Upper lobe of left lung (tissue), 6 donors: ENCODE results near the gene DIAPH2. TPM values are rescaled to one million over a fixed set of nuclear protein-coding genes. Genes with fewer than 3 reads are reported as not detected.
A peak's percentile ranks its signal among the peaks of the same experiment; 100 is the strongest.

Source experiments
- ATAC-seq, 2 donors: fragments of 200-7000 bp; cut with Tn5 transposase; one replicate each; pipeline ENCODE4 v1.9.1; 2022; ENCODE audit warnings: mild to moderate bottlenecking in 2 of 2, moderate library complexity in 2 of 2; ENCODE audit not compliant: low FRiP score in 2 of 2
- DNase-seq, 2 donors: peaks; one replicate each; pipeline ENCODE4 v3.0.0-alpha.2; 2019 to 2020
- H3K27ac ChIP-seq, 4 donors: fragments of 200-600 bp; sonication (generic); one replicate each; pipeline ENCODE4 v1.5.1; 2016 to 2019
- H3K27me3 ChIP-seq, 4 donors: fragments of 200-600 bp; sonication (generic); one replicate each; pipeline ENCODE4 v1.5.1; 2017 to 2019
- H3K36me3 ChIP-seq, 4 donors: fragments of 200-600 bp; sonication (generic); one replicate each; pipeline ENCODE4 v1.5.1; 2016 to 2019
- H3K4me1 ChIP-seq, 4 donors: fragments of 200-600 bp; sonication (generic); one replicate each; pipeline ENCODE4 v1.5.1; 2018 to 2019
- H3K4me3 ChIP-seq, 4 donors: fragments of 200-600 bp; sonication (generic); one replicate each; pipeline ENCODE4 v1.5.1; 2017 to 2019; ENCODE audit warnings: mild to moderate bottlenecking in 2 of 4, moderate library complexity in 1 of 4
- H3K9me3 ChIP-seq, 4 donors: fragments of 200-600 bp; sonication (generic); one replicate each; pipeline ENCODE4 v1.5.1; 2018 to 2019
- CTCF ChIP-seq, 6 experiments: fragments of 450-650 bp in 4 of 6; fragments of 200-600 bp in 2 of 6; sonication (generic) in 2 of 6; IDR thresholded peaks; one replicate each; pipeline ENCODE4 v1.5.1; 2016 to 2019; ENCODE audit warnings: antibody characterized with exemption in 6 of 6
- EP300 ChIP-seq, 4 donors: sonication (generic); formaldehyde crosslinking; IDR thresholded peaks; one replicate each; pipeline ENCODE4 v1.5.1; 2017; ENCODE audit warnings: antibody characterized with exemption in 4 of 4, control low read depth in 2 of 4
- POLR2A ChIP-seq, 4 donors: fragments of 450-650 bp; IDR thresholded peaks; one replicate each; pipeline ENCODE4 v1.5.1; 2016 to 2017; ENCODE audit warnings: antibody characterized with exemption in 4 of 4, mild to moderate bottlenecking in 2 of 4
- POLR2AphosphoS5 ChIP-seq, 2 donors: sonication (generic); formaldehyde crosslinking; IDR thresholded peaks; one replicate each; pipeline ENCODE4 v1.5.1; 2017; ENCODE audit warnings: antibody characterized with exemption in 2 of 2
- WGBS, 2 donors: methylation state at CpG; one replicate each; pipeline ENCODE4 v1.1.5; 2017 to 2018; 5-methylcytosine and 5-hydroxymethylcytosine counted together
- total RNA-seq, 6 donors: library from RNA; depleted of rRNA in 4 of 6; stranded (reverse); fragments of >200 nt in 4 of 6; gene quantifications; one replicate each; pipeline versions ENCODE4 v1.1.0 to v1.2.1, GENCODE V29; 2016 to 2021
- donor health status: DM: no; HTN: no; CAD: no; lungs with moderate emphysema.
- donor health status: DM: no; HTN: yes; CAD: no; lungs with severe emphysema.

Gene DIAPH2
- total RNA-seq, 6 donors from 2014 or later, result 22.5 to 107 (median 44.1) TPM

DNA sequence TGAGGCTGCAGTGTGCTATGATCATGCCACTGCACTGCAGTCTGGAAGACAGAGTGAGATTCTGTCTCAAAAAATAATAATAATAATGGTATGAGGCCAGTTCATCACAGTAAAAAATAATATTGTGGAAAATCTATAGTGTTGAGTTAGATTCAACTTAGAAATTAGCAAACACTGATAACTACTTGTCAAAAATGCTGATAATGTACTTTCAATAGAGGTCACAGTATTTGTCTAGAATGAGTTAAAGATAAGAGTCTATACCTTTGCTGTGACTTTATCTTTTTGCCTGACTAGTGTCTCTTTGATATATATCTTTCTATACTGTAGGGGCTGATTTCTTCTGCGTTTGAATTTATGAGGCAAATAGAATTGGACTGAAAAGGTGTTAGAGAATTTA is 629.7 kb downstream of the DIAPH2 start:
- Histone ChIP-seq H3K4me1 (no peaks in the 10 kb centered on the region), H3K27ac (no peak overlapping the region), H3K9me3 (no peaks in the 10 kb centered on the region), H3K36me3 (no peaks in the 10 kb centered on the region), H3K4me3 (no peak overlapping the region), H3K27me3 (no peaks in the 10 kb centered on the region)
- no peak for TF ChIP-seq EP300 (IDR thresholded peaks at IDR 0.05)
- TF ChIP-seq CTCF (IDR thresholded peaks at IDR 0.05), result no peak
- no peak for TF ChIP-seq POLR2A (IDR thresholded peaks at IDR 0.05)
- ATAC-seq (no peak), DNase-seq (no peak)
- WGBS, 2 donors, result 74 to 78% methylated on average over 1 of the region's 1 CpG

DNA sequence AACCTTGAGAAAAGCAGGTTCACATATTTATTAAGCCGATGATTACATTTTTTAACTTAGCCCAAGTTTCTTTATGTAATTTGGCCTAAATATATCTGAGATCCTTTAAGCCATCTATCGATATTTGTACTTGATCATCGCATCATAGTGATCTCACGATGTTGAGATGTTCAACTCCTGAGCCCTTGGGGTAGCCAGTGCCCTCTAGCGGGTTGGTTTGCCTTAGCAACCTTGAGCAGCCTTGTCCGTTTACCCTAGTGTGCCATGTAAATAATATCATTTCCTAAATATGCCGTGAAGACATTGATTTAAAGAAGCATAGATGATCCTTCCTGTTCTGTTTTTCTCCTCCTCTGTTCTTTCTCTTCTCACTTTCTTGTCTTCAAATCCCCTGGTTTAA is 631.3 kb downstream of the DIAPH2 start:
- Histone ChIP-seq H3K9me3 (no peaks in the 10 kb centered on the region), H3K36me3 (no peaks in the 10 kb centered on the region), H3K4me3 (no peak overlapping the region), H3K27ac (no peak overlapping the region), H3K27me3 (no peaks in the 10 kb centered on the region), H3K4me1 (no peaks in the 10 kb centered on the region)
- no peak for TF ChIP-seq POLR2AphosphoS5 (IDR thresholded peaks at IDR 0.05)
- TF ChIP-seq POLR2A (IDR thresholded peaks at IDR 0.05), result no peak
- no peak for TF ChIP-seq EP300 (IDR thresholded peaks at IDR 0.05)
- TF ChIP-seq CTCF (IDR thresholded peaks at IDR 0.05), result peak in 1 of 6 experiments; percentile 6
- DNase-seq (no peak), ATAC-seq (no peak)
- WGBS, 2 donors, result 84 to 95% methylated on average over 7 of the region's 7 CpGs

DNA sequence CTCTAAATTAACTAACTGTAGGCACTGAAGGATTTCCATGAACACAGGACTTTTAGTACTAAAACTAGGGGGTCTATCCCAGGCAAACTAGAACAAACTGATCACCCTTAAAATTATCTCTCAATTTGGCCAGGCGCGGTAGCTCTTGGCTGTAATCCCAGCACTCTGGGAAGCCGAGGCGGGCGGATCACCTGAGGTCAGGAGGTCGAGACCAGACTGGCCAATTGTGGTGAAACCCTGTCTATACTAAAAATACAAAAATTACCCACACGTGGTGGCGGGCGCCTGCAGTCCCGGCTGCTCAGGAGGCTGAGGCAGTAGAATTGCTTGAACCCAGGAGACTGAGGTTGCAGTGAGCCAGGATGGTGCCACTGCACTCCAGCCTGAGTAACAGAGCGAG is 635.7 kb downstream of the DIAPH2 start:
- WGBS, 2 donors, result 89 to 93% methylated on average over 7 to 11 of the region's 11 CpGs
- TF ChIP-seq POLR2A (IDR thresholded peaks at IDR 0.05) (no peak), POLR2AphosphoS5 (IDR thresholded peaks at IDR 0.05) (no peak)
- ATAC-seq (no peak), DNase-seq (no peak)
- Histone ChIP-seq H3K36me3 (no peaks in the 10 kb centered on the region), H3K27ac (no peak overlapping the region), H3K4me3 (no peak overlapping the region), H3K4me1 (no peaks in the 10 kb centered on the region), H3K9me3 (no peaks in the 10 kb centered on the region), H3K27me3 (no peaks in the 10 kb centered on the region)

DNA sequence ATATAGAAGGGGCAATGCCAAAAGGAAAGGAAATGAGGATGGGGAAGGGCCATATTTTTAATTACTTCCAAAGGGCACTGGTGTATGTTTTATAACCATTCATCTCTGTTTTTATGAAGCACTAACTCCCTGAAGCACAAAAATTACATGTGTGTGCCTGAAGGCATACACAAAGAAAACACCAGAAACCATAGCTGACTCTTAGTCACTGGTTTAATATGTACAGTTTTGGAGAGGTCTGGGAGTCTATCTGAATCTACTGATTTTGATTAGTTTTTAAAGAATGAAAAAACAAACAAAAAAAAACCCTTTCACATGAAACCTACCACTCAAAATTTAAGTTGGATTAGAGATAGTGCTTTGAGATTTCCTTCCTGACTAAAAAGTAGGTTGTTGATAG is 637.8 kb downstream of the DIAPH2 start:
- Histone ChIP-seq H3K36me3 (no peaks in the 10 kb centered on the region), H3K27ac (no peak overlapping the region), H3K4me1 (no peaks in the 10 kb centered on the region), H3K9me3 (no peaks in the 10 kb centered on the region), H3K27me3 (no peaks in the 10 kb centered on the region), H3K4me3 (no peak overlapping the region)
- TF ChIP-seq POLR2A (IDR thresholded peaks at IDR 0.05) (no peak), CTCF (IDR thresholded peaks at IDR 0.05) (no peak), POLR2AphosphoS5 (IDR thresholded peaks at IDR 0.05) (no peak), EP300 (IDR thresholded peaks at IDR 0.05) (no peak)
- ATAC-seq, result no peak
- no peak for DNase-seq

- H3K27ac ChIP-seq, result no peak overlapping the region
- no peak for DNase-seq
- 63 to 88% methylated on average over 1 to 2 of the region's 2 CpGs for WGBS, 2 donors
- TF ChIP-seq POLR2A (IDR thresholded peaks at IDR 0.05), result no peak
- TF ChIP-seq CTCF (IDR thresholded peaks at IDR 0.05), result no peak
- TF ChIP-seq EP300 (IDR thresholded peaks at IDR 0.05), result no peak
- no peak for TF ChIP-seq POLR2AphosphoS5 (IDR thresholded peaks at IDR 0.05)
- H3K9me3 ChIP-seq, result no peaks in the 10 kb centered on the region
- ATAC-seq, result no peak
- no peaks in the 10 kb centered on the region for H3K27me3 ChIP-seq
- H3K36me3 ChIP-seq, result no peaks in the 10 kb centered on the region
- H3K4me3 ChIP-seq, result no peak overlapping the region
- no peaks in the 10 kb centered on the region for H3K4me1 ChIP-seq
Measured at GRCh38 chrX:97326456-97326855, 641.8 kb downstream of the DIAPH2 start.
